ENCODE results near the gene IGFLR1. TPM values are rescaled to one million over a fixed set of nuclear protein-coding genes. Genes with fewer than 3 reads are reported as not detected.
A peak's percentile ranks its signal among the peaks of the same experiment; 100 is the strongest.

IGFLR1 gene
- total RNA-seq, 4 donors from 2014 or later, result 0.87 to 4.8 (median 4.3) TPM

- intact Hi-C loops (cut with DNase I), result no loop called here
- DNase-seq, result no peak
- H3K27me3 ChIP-seq, result no peaks in the 10 kb centered on the region
- H3K4me1 ChIP-seq, result peaks cover 15 to 53% (median 36%) of the 10 kb centered on the region in 3 donors
- peak overlapping the region in 1 of 4 donors; percentile 17 for H3K27ac ChIP-seq
- H3K9me3 ChIP-seq, result no peaks in the 10 kb centered on the region
- 88 to 98% methylated on average over 4 to 5 of the region's 5 CpGs for WGBS, 2 donors
- TF ChIP-seq CTCF (IDR thresholded peaks at IDR 0.05) (no peak), POLR2A (IDR thresholded peaks at IDR 0.05) (no peak)
- peaks cover 8 to 42% (median 21%) of the 10 kb centered on the region in 3 donors for H3K36me3 ChIP-seq
- no peak overlapping the region for H3K4me3 ChIP-seq
These were observed 7.9 kb upstream of the IGFLR1 start for GRCh38 chr19:35750167-35750566.

DNA sequence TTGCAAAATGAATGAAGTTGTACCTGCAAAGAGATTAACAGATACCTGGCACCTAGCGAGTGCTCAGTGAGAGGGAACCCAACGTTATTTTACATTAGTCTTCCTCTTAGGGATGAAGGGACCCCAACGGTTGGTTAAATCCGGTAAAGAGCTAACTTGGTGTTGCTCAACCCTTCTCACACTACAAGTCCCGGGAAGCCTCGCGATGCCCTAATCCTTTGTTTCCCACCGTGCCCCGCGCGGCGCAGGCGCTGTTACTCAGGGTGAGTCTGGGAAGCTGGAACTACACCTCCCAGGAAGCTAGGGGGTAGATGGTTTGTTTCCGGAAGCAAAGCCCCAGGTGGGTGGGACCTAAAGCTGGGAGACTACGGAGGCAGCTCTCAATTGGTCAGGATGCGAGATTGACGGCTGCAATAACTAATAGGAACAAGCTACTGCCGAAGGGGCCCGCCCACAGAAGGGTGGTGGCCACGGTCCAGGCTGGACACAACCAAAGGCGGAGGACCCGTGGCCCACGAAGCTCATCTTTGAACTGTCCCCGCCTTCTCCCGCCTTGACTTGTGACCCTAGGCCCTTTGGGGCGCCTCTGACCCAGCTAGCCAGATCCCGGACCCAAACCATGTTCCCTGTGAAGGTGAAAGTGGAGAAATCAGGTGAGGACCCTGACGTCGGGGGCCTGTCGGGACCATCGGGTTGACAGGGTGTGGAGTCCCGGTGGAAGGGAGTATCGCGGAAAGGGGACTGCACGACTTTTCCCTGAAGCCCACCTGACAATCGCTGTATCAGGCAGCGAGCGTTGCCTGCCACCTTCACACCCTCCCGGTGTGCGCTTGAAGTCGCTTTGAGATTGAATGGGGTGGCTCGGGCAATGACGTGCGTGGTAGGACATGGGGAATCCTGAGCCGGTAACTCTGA is 6.1 kb upstream of the IGFLR1 start, which contains the start of gene LIN37:
Gene LIN37, plus strand, starts transcription at position 471 of the 915 bp plus-strand sequence. Its CDS starts 149 bp downstream, at position 620.
- TF ChIP-seq POLR2A (IDR thresholded peaks at IDR 0.05) (peak in 3 of 4 donors; percentile 72 to 85 (median 73)), CTCF (IDR thresholded peaks at IDR 0.05) (peak in 4 of 6 experiments; percentile 19 to 54 (median 46))
- DNase-seq, result peak; percentile 98
- Histone ChIP-seq H3K27me3 (no peaks in the 10 kb centered on the region), H3K9me3 (no peaks in the 10 kb centered on the region), H3K36me3 (peaks cover 8 to 27% (median 10%) of the 10 kb centered on the region in 3 donors), H3K4me3 (peak within 1 kb of the TSS; percentile 65 to 80 (median 72)), H3K4me1 (peaks cover 20 to 55% (median 39%) of the 10 kb centered on the region in 3 donors), H3K27ac (peak within 1 kb of the TSS; percentile 81 to 89 (median 85))
- intact Hi-C loops (cut with DNase I), result no loop called here
- 1% methylated on average over 23 to 35 of the region's 45 CpGs for WGBS, 2 donors

GRCh38 chr19:35746531-35746930 is 4.3 kb upstream of the IGFLR1 start:
- no peak for DNase-seq
- Histone ChIP-seq H3K4me3 (peak overlapping the region; percentile 90 to 97 (median 92)), H3K4me1 (peaks cover 20 to 72% (median 39%) of the 10 kb centered on the region in 3 donors), H3K27me3 (no peaks in the 10 kb centered on the region), H3K36me3 (peaks cover 0 to 22% (median 0%) of the 10 kb centered on the region in 3 donors), H3K9me3 (no peaks in the 10 kb centered on the region), H3K27ac (peak overlapping the region in 2 of 4 donors; percentile 100)
- intact Hi-C loops (cut with DNase I), result no loop called here
- WGBS, 2 donors, result 80 to 83% methylated on average over 5 of the region's 5 CpGs
- TF ChIP-seq POLR2A (IDR thresholded peaks at IDR 0.05) (no peak), CTCF (IDR thresholded peaks at IDR 0.05) (no peak)

GRCh38 chr19:35746087-35746462 is 3.8 kb upstream of the IGFLR1 start:
- Histone ChIP-seq H3K4me1 (peaks cover 22 to 77% (median 42%) of the 10 kb centered on the region in 3 donors), H3K4me3 (peak overlapping the region; percentile 90 to 97 (median 92)), H3K9me3 (no peaks in the 10 kb centered on the region), H3K36me3 (peaks cover 0 to 19% (median 0%) of the 10 kb centered on the region in 3 donors), H3K27ac (peak overlapping the region; percentile 100), H3K27me3 (no peaks in the 10 kb centered on the region)
- intact Hi-C loops (cut with DNase I), result no loop called here
- no peak for DNase-seq
- no peak for TF ChIP-seq CTCF (IDR thresholded peaks at IDR 0.05)
- no peak for TF ChIP-seq POLR2A (IDR thresholded peaks at IDR 0.05)
- 2 to 6% methylated on average over 4 of the region's 4 CpGs for WGBS, 2 donors

Data from esophagus squamous epithelium (tissue), 5 donors.